ENCODE measurements around the gene DENND6B.

DNA sequence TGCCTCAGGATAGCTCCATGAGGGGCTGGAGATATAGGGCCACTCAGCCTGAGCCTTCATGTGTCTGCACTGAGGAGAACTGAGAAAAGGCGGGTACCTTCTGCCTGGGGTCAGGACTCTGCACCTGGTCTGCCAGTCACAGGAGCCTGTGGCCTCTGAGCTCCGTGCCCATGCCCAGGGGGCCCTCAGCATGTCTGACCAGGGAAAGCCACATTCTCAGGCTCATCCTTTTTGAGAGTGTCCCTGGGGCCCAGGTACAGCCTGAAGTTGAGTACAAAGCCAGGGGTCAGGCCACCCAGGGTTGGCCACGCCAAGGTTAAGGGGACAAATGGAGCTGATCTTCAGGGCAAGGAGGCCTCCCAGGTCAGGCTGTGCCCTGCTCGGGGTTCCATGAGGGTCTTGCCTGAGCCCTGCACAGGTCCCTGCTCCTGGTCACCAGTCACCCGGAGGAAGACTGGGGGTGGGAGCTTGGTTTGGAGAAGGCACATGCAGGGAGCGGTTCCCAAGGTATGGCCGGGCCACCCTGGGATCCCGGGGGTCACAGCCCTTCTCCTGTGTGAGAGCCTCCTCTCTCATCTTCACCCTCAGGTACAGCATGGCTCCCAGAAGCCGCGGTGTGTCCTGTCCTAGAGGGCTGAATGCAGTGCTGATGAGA lies 6.0 kb downstream of the DENND6B start:
- TF ChIP-seq, protein P1, sequence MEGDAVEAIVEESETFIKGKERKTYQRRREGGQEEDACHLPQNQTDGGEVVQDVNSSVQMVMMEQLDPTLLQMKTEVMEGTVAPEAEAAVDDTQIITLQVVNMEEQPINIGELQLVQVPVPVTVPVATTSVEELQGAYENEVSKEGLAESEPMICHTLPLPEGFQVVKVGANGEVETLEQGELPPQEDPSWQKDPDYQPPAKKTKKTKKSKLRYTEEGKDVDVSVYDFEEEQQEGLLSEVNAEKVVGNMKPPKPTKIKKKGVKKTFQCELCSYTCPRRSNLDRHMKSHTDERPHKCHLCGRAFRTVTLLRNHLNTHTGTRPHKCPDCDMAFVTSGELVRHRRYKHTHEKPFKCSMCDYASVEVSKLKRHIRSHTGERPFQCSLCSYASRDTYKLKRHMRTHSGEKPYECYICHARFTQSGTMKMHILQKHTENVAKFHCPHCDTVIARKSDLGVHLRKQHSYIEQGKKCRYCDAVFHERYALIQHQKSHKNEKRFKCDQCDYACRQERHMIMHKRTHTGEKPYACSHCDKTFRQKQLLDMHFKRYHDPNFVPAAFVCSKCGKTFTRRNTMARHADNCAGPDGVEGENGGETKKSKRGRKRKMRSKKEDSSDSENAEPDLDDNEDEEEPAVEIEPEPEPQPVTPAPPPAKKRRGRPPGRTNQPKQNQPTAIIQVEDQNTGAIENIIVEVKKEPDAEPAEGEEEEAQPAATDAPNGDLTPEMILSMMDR (IDR thresholded peaks at IDR 0.05): no peak
- no peak for TF ChIP-seq POLR2A (IDR thresholded peaks at IDR 0.05)

All from Peyer's patch (tissue), 4 donors.